ENCODE measurements around the gene SBK2. TPM values are rescaled to one million over a fixed set of nuclear protein-coding genes. Genes with fewer than 3 reads are reported as not detected.
"Not testable (repeated sequence)": the region's sequence is repeated elsewhere in the genome, so short reads cannot be mapped to it uniquely, and the experiment has no call there.

The SBK2 gene
- total RNA-seq, 3 donors from 2014 or later (not counting 1 experiment from before 2014, with no cell fraction given), result not detected

DNA sequence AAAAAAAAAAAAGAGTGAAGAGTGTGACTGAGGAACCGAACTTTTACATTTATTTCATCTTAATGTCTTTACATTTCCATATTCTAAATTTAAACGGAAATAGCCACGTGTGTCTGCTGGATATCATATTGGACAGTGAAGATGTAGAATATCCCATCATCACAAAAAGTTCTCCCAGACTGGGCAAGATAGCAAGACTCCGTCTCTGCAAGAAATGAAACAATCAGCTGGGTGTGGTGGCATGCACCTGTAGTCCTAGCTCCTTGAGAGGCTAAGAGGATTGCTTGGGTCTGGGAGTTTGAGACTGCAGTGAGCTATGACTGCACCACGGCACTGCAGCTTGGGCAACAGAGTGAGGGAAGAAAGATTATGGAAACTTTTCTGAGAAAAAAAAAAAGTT lies 39.8 kb upstream of the SBK2 start:
- TF ChIP-seq, protein P1, sequence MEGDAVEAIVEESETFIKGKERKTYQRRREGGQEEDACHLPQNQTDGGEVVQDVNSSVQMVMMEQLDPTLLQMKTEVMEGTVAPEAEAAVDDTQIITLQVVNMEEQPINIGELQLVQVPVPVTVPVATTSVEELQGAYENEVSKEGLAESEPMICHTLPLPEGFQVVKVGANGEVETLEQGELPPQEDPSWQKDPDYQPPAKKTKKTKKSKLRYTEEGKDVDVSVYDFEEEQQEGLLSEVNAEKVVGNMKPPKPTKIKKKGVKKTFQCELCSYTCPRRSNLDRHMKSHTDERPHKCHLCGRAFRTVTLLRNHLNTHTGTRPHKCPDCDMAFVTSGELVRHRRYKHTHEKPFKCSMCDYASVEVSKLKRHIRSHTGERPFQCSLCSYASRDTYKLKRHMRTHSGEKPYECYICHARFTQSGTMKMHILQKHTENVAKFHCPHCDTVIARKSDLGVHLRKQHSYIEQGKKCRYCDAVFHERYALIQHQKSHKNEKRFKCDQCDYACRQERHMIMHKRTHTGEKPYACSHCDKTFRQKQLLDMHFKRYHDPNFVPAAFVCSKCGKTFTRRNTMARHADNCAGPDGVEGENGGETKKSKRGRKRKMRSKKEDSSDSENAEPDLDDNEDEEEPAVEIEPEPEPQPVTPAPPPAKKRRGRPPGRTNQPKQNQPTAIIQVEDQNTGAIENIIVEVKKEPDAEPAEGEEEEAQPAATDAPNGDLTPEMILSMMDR (IDR thresholded peaks at IDR 0.05), result no peak
- H3K27ac ChIP-seq (ENCODE audit: low read length), result no peak overlapping the region
- no peaks in the 10 kb centered on the region for H3K9me3 ChIP-seq (ENCODE audit: control insufficient read depth, insufficient read depth, low read length)
- no peaks in the 10 kb centered on the region for H3K36me3 ChIP-seq (ENCODE audit: control insufficient read depth, insufficient read depth, low read length)
- 100% methylated on average over 2 of the region's 5 CpGs for WGBS (ENCODE audit: insufficient coverage)
- intact Hi-C loops (cut with micrococcal nuclease), result no loop called here
- Mint-ChIP-seq H3K4me3 (peak overlapping the region; percentile 62), H3K36me3 (no peaks in the 10 kb centered on the region), H3K9me3 (no peaks in the 10 kb centered on the region), H3K27ac (no peak overlapping the region), H3K4me1 (peaks cover 15 to 21% of the 10 kb centered on the region in 2 donors), H3K27me3 (ENCODE audit: low read depth in 2 of 2) (no peaks in the 10 kb centered on the region)
- DNase-seq (no peak), ATAC-seq (no peak)
- H3K4me3 ChIP-seq (ENCODE audit: low read length), result no peak overlapping the region
- peaks cover 20% of the 10 kb centered on the region for H3K4me1 ChIP-seq (ENCODE audit: control insufficient read depth, insufficient read depth, low read length)
- H3K27me3 ChIP-seq (ENCODE audit: control insufficient read depth, insufficient read depth, low read length), result no peaks in the 10 kb centered on the region

- H3K27ac ChIP-seq (ENCODE audit: low read length); H3K36me3 ChIP-seq (ENCODE audit: control insufficient read depth, insufficient read depth, low read length); H3K27ac Mint-ChIP-seq; ATAC-seq; H3K27me3 Mint-ChIP-seq (ENCODE audit: low read depth in 2 of 2); H3K4me1 Mint-ChIP-seq; H3K27me3 ChIP-seq (ENCODE audit: control insufficient read depth, insufficient read depth, low read length); H3K4me3 ChIP-seq (ENCODE audit: low read length); H3K4me3 Mint-ChIP-seq; H3K36me3 Mint-ChIP-seq; intact Hi-C loops (cut with micrococcal nuclease); DNase-seq; H3K9me3 ChIP-seq (ENCODE audit: control insufficient read depth, insufficient read depth, low read length); H3K4me1 ChIP-seq (ENCODE audit: control insufficient read depth, insufficient read depth, low read length); H3K9me3 Mint-ChIP-seq: not testable (repeated sequence)
- WGBS (ENCODE audit: insufficient coverage), result 79% methylated on average over 2 of the region's 6 CpGs
These were observed 37.0 kb upstream of the SBK2 start for GRCh38 chr19:55573929-55574328.

- H3K9me3 ChIP-seq (ENCODE audit: control insufficient read depth, insufficient read depth, low read length); H3K4me3 ChIP-seq (ENCODE audit: low read length); H3K27me3 Mint-ChIP-seq (ENCODE audit: low read depth in 2 of 2); H3K27ac ChIP-seq (ENCODE audit: low read length); H3K27ac Mint-ChIP-seq; ATAC-seq; H3K36me3 ChIP-seq (ENCODE audit: control insufficient read depth, insufficient read depth, low read length); H3K4me3 Mint-ChIP-seq; H3K9me3 Mint-ChIP-seq; H3K4me1 ChIP-seq (ENCODE audit: control insufficient read depth, insufficient read depth, low read length); H3K4me1 Mint-ChIP-seq; H3K36me3 Mint-ChIP-seq; intact Hi-C loops (cut with micrococcal nuclease); DNase-seq; H3K27me3 ChIP-seq (ENCODE audit: control insufficient read depth, insufficient read depth, low read length): not testable (repeated sequence)
- 87% methylated on average over 5 of the region's 5 CpGs for WGBS (ENCODE audit: insufficient coverage)
These were observed 32.5 kb upstream of the SBK2 start for GRCh38 chr19:55569477-55569876.

DNA sequence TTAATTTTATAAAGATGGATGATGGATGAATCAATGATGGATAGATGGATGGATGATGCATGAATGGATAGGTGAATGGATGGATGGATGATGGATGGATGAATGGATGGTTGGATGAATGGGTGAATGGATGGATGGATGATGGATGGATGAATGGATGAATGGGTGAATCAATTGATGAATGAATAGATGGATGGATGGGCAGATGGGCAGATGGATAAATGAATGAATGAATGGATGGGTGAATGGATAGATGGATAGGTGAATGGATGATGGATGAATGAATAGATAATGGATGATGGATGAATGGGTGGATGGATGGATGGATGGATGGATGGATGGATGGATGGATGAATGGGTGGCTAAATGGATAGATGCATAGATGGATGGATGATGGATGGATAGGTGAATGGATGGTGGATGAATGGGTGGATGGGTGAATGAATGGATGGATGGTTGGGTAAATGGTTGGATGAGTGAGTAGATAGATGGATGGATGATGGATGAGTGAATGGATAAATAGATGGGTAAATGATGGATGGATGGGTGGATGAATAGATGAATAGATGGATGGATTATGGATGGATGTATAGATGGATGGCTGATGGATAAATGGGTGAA lies 30.9 kb upstream of the SBK2 start:
- Mint-ChIP-seq H3K4me3 (no peak overlapping the region), H3K27ac (no peak overlapping the region), H3K4me1 (no peaks in the 10 kb centered on the region), H3K36me3 (no peaks in the 10 kb centered on the region), H3K9me3 (no peaks in the 10 kb centered on the region), H3K27me3 (ENCODE audit: low read depth in 2 of 2) (peaks cover 0 to 12% of the 10 kb centered on the region in 2 donors)
- Histone ChIP-seq H3K36me3 (ENCODE audit: control insufficient read depth, insufficient read depth, low read length) (no peaks in the 10 kb centered on the region), H3K4me1 (ENCODE audit: control insufficient read depth, insufficient read depth, low read length) (no peaks in the 10 kb centered on the region), H3K4me3 (ENCODE audit: low read length) (no peak overlapping the region), H3K27ac (ENCODE audit: low read length) (no peak overlapping the region), H3K9me3 (ENCODE audit: control insufficient read depth, insufficient read depth, low read length) (no peaks in the 10 kb centered on the region), H3K27me3 (ENCODE audit: control insufficient read depth, insufficient read depth, low read length) (peaks cover 2% of the 10 kb centered on the region)
- TF ChIP-seq, protein P1 (IDR thresholded peaks at IDR 0.05), result no peak
- DNase-seq (no peak), ATAC-seq (no peak)
- intact Hi-C loops (cut with micrococcal nuclease), result no loop called here
